ENCODE results near the gene ALG12. TPM values are rescaled to one million over a fixed set of nuclear protein-coding genes. Genes with fewer than 3 reads are reported as not detected.

ALG12 gene
- polyA plus RNA-seq, 1 donor from 2014 or later: 14.3 TPM

DNA sequence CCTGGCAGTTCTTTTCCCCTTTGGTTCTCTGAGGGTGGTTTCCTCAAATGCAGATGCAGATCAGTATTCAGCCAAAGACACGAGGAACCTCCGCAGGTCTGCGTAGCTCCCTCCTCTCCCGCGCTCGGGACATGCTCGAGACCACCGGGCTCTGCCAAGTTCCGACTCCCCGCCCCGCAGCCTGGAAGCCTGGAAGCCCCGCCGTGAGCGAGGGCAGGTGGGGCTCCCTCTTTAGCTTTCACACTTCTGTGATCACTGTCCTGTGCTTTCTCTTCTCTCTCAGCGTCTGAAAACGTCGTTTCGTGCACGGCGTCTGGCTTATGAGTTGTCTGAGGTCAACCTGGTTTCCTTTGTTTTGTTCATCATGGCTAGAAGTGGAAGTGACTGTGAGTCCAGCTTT lies 38.0 kb downstream of the ALG12 start:
- TF ChIP-seq SMC3 (conservative IDR thresholded peaks at IDR 0.05; ENCODE audit: poor library complexity) (no peak), RAD21 (conservative IDR thresholded peaks at IDR 0.05) (no peak), EP300 (conservative IDR thresholded peaks at IDR 0.05; ENCODE audit: poor library complexity, severe bottlenecking) (no peak), POLR2AphosphoS5 (IDR thresholded peaks at IDR 0.05) (no peak)
- H3K27ac ChIP-seq (ENCODE audit: low read length): no peak overlapping the region
- H4K20me1 ChIP-seq (ENCODE audit: insufficient read depth): no peaks in the 10 kb centered on the region

DNA sequence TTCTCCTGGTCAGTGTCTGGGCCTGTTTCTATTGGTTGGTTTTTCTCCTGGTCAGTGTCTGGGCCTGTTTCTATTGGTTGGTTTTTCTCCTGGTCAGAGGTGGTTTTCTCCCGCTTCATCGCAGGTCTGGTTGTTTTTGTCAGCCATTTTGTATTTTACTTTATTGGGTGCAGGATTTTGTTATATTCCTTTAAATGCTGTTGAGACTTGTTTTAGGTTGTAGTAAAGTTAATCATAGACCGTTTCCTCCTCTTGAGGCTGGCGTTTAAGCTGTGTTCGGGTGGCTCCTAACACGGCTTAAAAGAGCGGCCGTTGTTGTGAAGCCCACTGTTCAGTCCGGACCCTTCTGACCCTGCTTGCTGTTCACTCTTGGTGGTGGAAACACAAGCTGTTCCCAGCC lies 38.4 kb downstream of the ALG12 start:
- Histone ChIP-seq H3F3A (ENCODE audit: insufficient read depth, low read length, poor library complexity, severe bottlenecking) (no peaks in the 10 kb centered on the region), H3K36me3 (ENCODE audit: insufficient read depth, low read length) (peaks cover 20% of the 10 kb centered on the region), H3K27ac (ENCODE audit: low read length) (no peak overlapping the region)

More for the DNA sequence above, 38.0 kb downstream of the ALG12 start:
- Histone ChIP-seq H3K36me3 (ENCODE audit: insufficient read depth, low read length) (peaks cover 23% of the 10 kb centered on the region), H3K27me3 (ENCODE audit: insufficient read depth, low read depth, low read length) (no peaks in the 10 kb centered on the region), H3K9me2 (ENCODE audit: insufficient read depth, low read length) (no peaks in the 10 kb centered on the region), H3K4me3 (ENCODE audit: low read length) (no peak overlapping the region), H3K9ac (ENCODE audit: low read length) (no peak overlapping the region), H3K4me2 (ENCODE audit: low read length) (no peak overlapping the region), H3F3A (ENCODE audit: insufficient read depth, low read length, poor library complexity, severe bottlenecking) (no peaks in the 10 kb centered on the region), H2AFZ (ENCODE audit: low read depth, low read length) (no peak overlapping the region), H3K9me3 (ENCODE audit: low read length) (peaks cover 8% of the 10 kb centered on the region), H3K79me2 (replicated peaks; ENCODE audit: insufficient read depth, low read length) (peaks cover 61% of the 10 kb centered on the region)

More for the DNA sequence above, 38.4 kb downstream of the ALG12 start:
- TF ChIP-seq MXI1 (conservative IDR thresholded peaks at IDR 0.05; ENCODE audit: poor library complexity, severe bottlenecking): no peak
- TF ChIP-seq RAD21 (conservative IDR thresholded peaks at IDR 0.05): no peak
- TF ChIP-seq, protein P1, sequence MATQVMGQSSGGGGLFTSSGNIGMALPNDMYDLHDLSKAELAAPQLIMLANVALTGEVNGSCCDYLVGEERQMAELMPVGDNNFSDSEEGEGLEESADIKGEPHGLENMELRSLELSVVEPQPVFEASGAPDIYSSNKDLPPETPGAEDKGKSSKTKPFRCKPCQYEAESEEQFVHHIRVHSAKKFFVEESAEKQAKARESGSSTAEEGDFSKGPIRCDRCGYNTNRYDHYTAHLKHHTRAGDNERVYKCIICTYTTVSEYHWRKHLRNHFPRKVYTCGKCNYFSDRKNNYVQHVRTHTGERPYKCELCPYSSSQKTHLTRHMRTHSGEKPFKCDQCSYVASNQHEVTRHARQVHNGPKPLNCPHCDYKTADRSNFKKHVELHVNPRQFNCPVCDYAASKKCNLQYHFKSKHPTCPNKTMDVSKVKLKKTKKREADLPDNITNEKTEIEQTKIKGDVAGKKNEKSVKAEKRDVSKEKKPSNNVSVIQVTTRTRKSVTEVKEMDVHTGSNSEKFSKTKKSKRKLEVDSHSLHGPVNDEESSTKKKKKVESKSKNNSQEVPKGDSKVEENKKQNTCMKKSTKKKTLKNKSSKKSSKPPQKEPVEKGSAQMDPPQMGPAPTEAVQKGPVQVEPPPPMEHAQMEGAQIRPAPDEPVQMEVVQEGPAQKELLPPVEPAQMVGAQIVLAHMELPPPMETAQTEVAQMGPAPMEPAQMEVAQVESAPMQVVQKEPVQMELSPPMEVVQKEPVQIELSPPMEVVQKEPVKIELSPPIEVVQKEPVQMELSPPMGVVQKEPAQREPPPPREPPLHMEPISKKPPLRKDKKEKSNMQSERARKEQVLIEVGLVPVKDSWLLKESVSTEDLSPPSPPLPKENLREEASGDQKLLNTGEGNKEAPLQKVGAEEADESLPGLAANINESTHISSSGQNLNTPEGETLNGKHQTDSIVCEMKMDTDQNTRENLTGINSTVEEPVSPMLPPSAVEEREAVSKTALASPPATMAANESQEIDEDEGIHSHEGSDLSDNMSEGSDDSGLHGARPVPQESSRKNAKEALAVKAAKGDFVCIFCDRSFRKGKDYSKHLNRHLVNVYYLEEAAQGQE (IDR thresholded peaks at IDR 0.05; ENCODE audit: borderline replicate concordance): no peak
- TF ChIP-seq POLR2AphosphoS5 (IDR thresholded peaks at IDR 0.05): no peak
- TF ChIP-seq SMC3 (conservative IDR thresholded peaks at IDR 0.05; ENCODE audit: poor library complexity): no peak
- TF ChIP-seq TAF1 (IDR thresholded peaks at IDR 0.05; ENCODE audit: low read depth): no peak
- TF ChIP-seq EZH2 (IDR thresholded peaks at IDR 0.05; ENCODE audit: borderline replicate concordance, insufficient read depth, low read length, poor library complexity, severe bottlenecking): no peak
- TF ChIP-seq, protein P2, sequence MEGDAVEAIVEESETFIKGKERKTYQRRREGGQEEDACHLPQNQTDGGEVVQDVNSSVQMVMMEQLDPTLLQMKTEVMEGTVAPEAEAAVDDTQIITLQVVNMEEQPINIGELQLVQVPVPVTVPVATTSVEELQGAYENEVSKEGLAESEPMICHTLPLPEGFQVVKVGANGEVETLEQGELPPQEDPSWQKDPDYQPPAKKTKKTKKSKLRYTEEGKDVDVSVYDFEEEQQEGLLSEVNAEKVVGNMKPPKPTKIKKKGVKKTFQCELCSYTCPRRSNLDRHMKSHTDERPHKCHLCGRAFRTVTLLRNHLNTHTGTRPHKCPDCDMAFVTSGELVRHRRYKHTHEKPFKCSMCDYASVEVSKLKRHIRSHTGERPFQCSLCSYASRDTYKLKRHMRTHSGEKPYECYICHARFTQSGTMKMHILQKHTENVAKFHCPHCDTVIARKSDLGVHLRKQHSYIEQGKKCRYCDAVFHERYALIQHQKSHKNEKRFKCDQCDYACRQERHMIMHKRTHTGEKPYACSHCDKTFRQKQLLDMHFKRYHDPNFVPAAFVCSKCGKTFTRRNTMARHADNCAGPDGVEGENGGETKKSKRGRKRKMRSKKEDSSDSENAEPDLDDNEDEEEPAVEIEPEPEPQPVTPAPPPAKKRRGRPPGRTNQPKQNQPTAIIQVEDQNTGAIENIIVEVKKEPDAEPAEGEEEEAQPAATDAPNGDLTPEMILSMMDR (IDR thresholded peaks at IDR 0.05; ENCODE audit: poor library complexity, severe bottlenecking): no peak
- TF ChIP-seq EP300 (conservative IDR thresholded peaks at IDR 0.05; ENCODE audit: poor library complexity, severe bottlenecking): no peak
- H4K20me1 ChIP-seq (ENCODE audit: insufficient read depth): no peaks in the 10 kb centered on the region
- peaks cover 8% of the 10 kb centered on the region for H3K9me3 ChIP-seq (ENCODE audit: low read length)
- H3K4me3 ChIP-seq (ENCODE audit: low read length): no peak overlapping the region
- no peaks in the 10 kb centered on the region for H3K27me3 ChIP-seq (ENCODE audit: insufficient read depth, low read depth, low read length)
- no peak overlapping the region for H2AFZ ChIP-seq (ENCODE audit: low read depth, low read length)
- no peak overlapping the region for H3K9ac ChIP-seq (ENCODE audit: low read length)
- peaks cover 63% of the 10 kb centered on the region for H3K79me2 ChIP-seq (replicated peaks; ENCODE audit: insufficient read depth, low read length)
- H3K9me2 ChIP-seq (ENCODE audit: insufficient read depth, low read length): no peaks in the 10 kb centered on the region
- H3K4me2 ChIP-seq (ENCODE audit: low read length): no peak overlapping the region

Data from neural cell (in vitro differentiated cells).